SK-N-SH (cell line): ENCODE results near the gene TRIM49D1. TPM values are rescaled to one million over a fixed set of nuclear protein-coding genes. Genes with fewer than 3 reads are reported as not detected.
"Not testable (repeated sequence)": the region's sequence is repeated elsewhere in the genome, so short reads cannot be mapped to it uniquely, and the experiment has no call there.

Experiments
- CTCF ChIA-PET: fragments of 300-600, 350-600 bp; formaldehyde crosslinking; extraction: SDS; loops from one replicate; lab custom pipeline; 2021; lab: Yijun Ruan, JAX
- POLR2A ChIA-PET: fragments of 350-600 bp; sonication (Branson Sonifier 250); formaldehyde crosslinking; extraction: SDS; loops from one replicate; lab custom pipeline; 2020; ENCODE audit warnings: antibody characterized with exemption, inconsistent platforms; lab: Yijun Ruan, JAX
- DNase-seq: peaks from one replicate; pipeline ENCODE4 v3.0.0; 2012
- H2AFZ ChIP-seq: fragments of 200-600 bp; sonication (generic); 2 replicates; pipeline ENCODE4 v1.8.1; 2016; ENCODE audit warnings: antibody characterized with exemption, mild to moderate bottlenecking, low read depth
- H3F3A ChIP-seq: fragments of 200-600 bp; sonication (generic); replicated peaks from 2 replicates; pipeline ENCODE3; 2016; ENCODE audit warnings: antibody characterized with exemption, mild to moderate bottlenecking; ENCODE audit not compliant: insufficient read depth
- H3K27ac ChIP-seq, 2 experiments: fragments of 200-500 bp in 1 of 2; fragments of 200-600 bp in 1 of 2; sonication (Bioruptor generic) in 1 of 2; sonication (generic), shearing (Covaris generic) in 1 of 2; 2 replicates each; pipeline versions ENCODE4 v1.5.1 to v1.6.1; 2014 to 2016; ENCODE audit warnings: low read depth in 2 of 2, inconsistent platforms in 1 of 2, low read length in 1 of 2, mild to moderate bottlenecking in 1 of 2, mixed read lengths in 1 of 2
- H3K27me3 ChIP-seq: fragments of 200-600 bp; sonication (generic), shearing (Covaris generic); 2 replicates; pipeline ENCODE4 v1.6.1; 2016; ENCODE audit warnings: mixed run types; ENCODE audit not compliant: insufficient read depth
- H3K36me3 ChIP-seq, 2 experiments: fragments of 200-500 bp in 1 of 2; fragments of 200-600 bp in 1 of 2; sonication (Bioruptor generic) in 1 of 2; sonication (generic) in 1 of 2; replicated peaks in 1 of 2; 2 replicates each; pipeline versions ENCODE3 to v1.5.1; 2014 to 2016; ENCODE audit warnings: low read length in 1 of 2, mild to moderate bottlenecking in 1 of 2; ENCODE audit not compliant: insufficient read depth in 2 of 2, control insufficient read depth in 1 of 2
- H3K4me1 ChIP-seq, 2 experiments: fragments of 200-500 bp in 1 of 2; fragments of 200-600 bp in 1 of 2; sonication (Bioruptor generic) in 1 of 2; sonication (generic), shearing (Covaris generic) in 1 of 2; 2 replicates each; pipeline versions ENCODE4 v1.5.1 to v1.6.1; 2014 to 2016; ENCODE audit warnings: low read depth in 1 of 2, low read length in 1 of 2, mixed run types in 1 of 2; ENCODE audit not compliant: insufficient read depth in 2 of 2, control insufficient read depth in 1 of 2
- H3K4me2 ChIP-seq: fragments of 200-600 bp; sonication (generic), shearing (Covaris generic); 2 replicates; pipeline ENCODE4 v1.6.1; 2017; ENCODE audit warnings: mixed run types
- H3K4me3 ChIP-seq, 2 experiments: fragments of 200-500 bp in 1 of 2; fragments of 200-600 bp in 1 of 2; sonication (Bioruptor generic) in 1 of 2; sonication (generic), shearing (Covaris generic) in 1 of 2; 2 replicates each; pipeline versions ENCODE4 v1.5.1 to v1.8.1; 2014 to 2016; ENCODE audit warnings: low read depth in 2 of 2, inconsistent platforms in 1 of 2, low read length in 1 of 2, mild to moderate bottlenecking in 1 of 2, mixed read lengths in 1 of 2, moderate library complexity in 1 of 2
- H3K79me2 ChIP-seq: fragments of 200-600 bp; sonication (generic); 2 replicates; pipeline ENCODE4 v1.8.1; 2017; ENCODE audit warnings: mild to moderate bottlenecking; ENCODE audit not compliant: insufficient read depth
- H3K9ac ChIP-seq: fragments of 200-600 bp; sonication (generic); 2 replicates; pipeline ENCODE4 v1.6.1; 2017; ENCODE audit warnings: mixed run types
- H3K9me2 ChIP-seq: fragments of 200-600 bp; sonication (generic); 2 replicates; pipeline ENCODE4 v1.6.1; 2017; ENCODE audit warnings: mixed run types
- H3K9me3 ChIP-seq: fragments of 200-600 bp; sonication (generic); 2 replicates; pipeline ENCODE4 v1.6.1; 2017; ENCODE audit warnings: mixed run types, mild to moderate bottlenecking, moderate library complexity
- H4K20me1 ChIP-seq: fragments of 200-600 bp; sonication (generic); 2 replicates; pipeline ENCODE4 v1.6.1; 2017; ENCODE audit warnings: mild to moderate bottlenecking, mixed run types; ENCODE audit not compliant: insufficient read depth
- whole genome bisulfite sequencing: methylation state at CpG from one replicate; pipeline ENCODE4 v1.1.6; 2017; ENCODE audit warnings: low lambda C conversion rate; 5-methylcytosine and 5-hydroxymethylcytosine counted together
- polyA plus RNA-seq, 3 experiments: library from polyadenylated mRNA; depleted of rRNA; stranded (reverse); fragments of >200 nt; gene quantifications; 2 replicates each; pipeline ENCODE4 v1.2.3, GENCODE V29; 2012

Gene TRIM49D1
- polyA plus RNA-seq, 1 of the 3 experiments (the other 2 are of a cell fraction) = not detected

- H3K9ac ChIP-seq, H3K9me2 ChIP-seq, H4K20me1 ChIP-seq, H3K4me1 ChIP-seq, H3K27me3 ChIP-seq, H3K27ac ChIP-seq, H3K9me3 ChIP-seq, H2AFZ ChIP-seq, H3K36me3 ChIP-seq, CTCF ChIA-PET, DNase-seq, H3K4me2 ChIP-seq, H3K79me2 ChIP-seq, POLR2A ChIA-PET, H3K4me3 ChIP-seq, H3F3A ChIP-seq: not testable (repeated sequence)
- no CpG with 5 or more reads among the region's 14 CpGs for WGBS
Measured at GRCh38 chr11:89900809-89901208, 21.2 kb downstream of the TRIM49D1 start.

GRCh38 chr11:89893245-89893644 is 28.8 kb downstream of the TRIM49D1 start:
- H2AFZ ChIP-seq, H3K79me2 ChIP-seq, H3K4me1 ChIP-seq, H3K4me3 ChIP-seq, H3K9ac ChIP-seq, CTCF ChIA-PET, POLR2A ChIA-PET, DNase-seq, H3K9me2 ChIP-seq, H4K20me1 ChIP-seq, H3K27me3 ChIP-seq, H3K4me2 ChIP-seq, H3K9me3 ChIP-seq, H3K36me3 ChIP-seq, H3F3A ChIP-seq, H3K27ac ChIP-seq: not testable (repeated sequence)
- WGBS = 3% methylated on average over 2 of the region's 3 CpGs

GRCh38 chr11:89877511-89877910 is 44.5 kb downstream of the TRIM49D1 start:
- H3K4me3 ChIP-seq, H4K20me1 ChIP-seq, H3K4me1 ChIP-seq, POLR2A ChIA-PET, H3K4me2 ChIP-seq, H3K9me3 ChIP-seq, H3K36me3 ChIP-seq, H2AFZ ChIP-seq, DNase-seq, H3K9ac ChIP-seq, H3F3A ChIP-seq, H3K27ac ChIP-seq, H3K79me2 ChIP-seq, H3K9me2 ChIP-seq, CTCF ChIA-PET, H3K27me3 ChIP-seq: not testable (repeated sequence)
- 32% methylated on average over 5 of the region's 6 CpGs for WGBS

- H3K79me2 ChIP-seq, H3F3A ChIP-seq, H3K9ac ChIP-seq, H3K4me2 ChIP-seq, H3K4me1 ChIP-seq, H3K27ac ChIP-seq, CTCF ChIA-PET, H2AFZ ChIP-seq, H3K27me3 ChIP-seq, POLR2A ChIA-PET, H3K36me3 ChIP-seq, DNase-seq, H3K4me3 ChIP-seq, H3K9me2 ChIP-seq, H4K20me1 ChIP-seq, H3K9me3 ChIP-seq: not testable (repeated sequence)
- WGBS = 15% methylated on average over 2 of the region's 2 CpGs
Measured at GRCh38 chr11:89872588-89872987, 49.5 kb downstream of the TRIM49D1 start.

- H3K27me3 ChIP-seq, H4K20me1 ChIP-seq, H3K4me2 ChIP-seq, H3K9me2 ChIP-seq, H3K4me3 ChIP-seq, H3K9me3 ChIP-seq, H3K36me3 ChIP-seq, H3F3A ChIP-seq, CTCF ChIA-PET, H3K4me1 ChIP-seq, H3K27ac ChIP-seq, H3K9ac ChIP-seq, POLR2A ChIA-PET, H3K79me2 ChIP-seq, H2AFZ ChIP-seq, DNase-seq: not testable (repeated sequence)
- 73% methylated on average over 10 of the region's 35 CpGs for WGBS
Measured at GRCh38 chr11:89865223-89865622, 56.8 kb downstream of the TRIM49D1 start.

- POLR2A ChIA-PET, H3K36me3 ChIP-seq, H3K9me3 ChIP-seq, H4K20me1 ChIP-seq, H3K27me3 ChIP-seq, H3K4me2 ChIP-seq, H3K4me3 ChIP-seq, DNase-seq, CTCF ChIA-PET, H3K9ac ChIP-seq, H3K27ac ChIP-seq, H3K9me2 ChIP-seq, H3K79me2 ChIP-seq, H2AFZ ChIP-seq, H3K4me1 ChIP-seq, H3F3A ChIP-seq: not testable (repeated sequence)
- WGBS = no CpG with 5 or more reads among the region's 66 CpGs
Measured at GRCh38 chr11:89863906-89864704, 57.9 kb downstream of the TRIM49D1 start.
